Activated T-cell treated with anti-CD3 and anti-CD28 coated beads, Interleukin-2, amount 50 U/mL, for 48 hours (primary cell): ENCODE measurements around the gene MMP13.
"Not testable (repeated sequence)": the region's sequence is repeated elsewhere in the genome, so short reads cannot be mapped to it uniquely, and the experiment has no call there.

Source experiments
- DNase-seq, 2 experiments: peaks; one replicate each; pipeline ENCODE4 v3.0.0-alpha.2; 2020

The MMP13 gene

GRCh38 chr11:102955624-102956023 is at the start of gene MMP13:
Gene MMP13, minus strand, starts transcription at chr11:102955732. Its CDS starts 27 bp downstream, at chr11:102955705.
- no peak for DNase-seq

- not testable (repeated sequence) for DNase-seq
These were observed 48.7 kb upstream of the MMP13 start for GRCh38 chr11:103004234-103004633.

GRCh38 chr11:102994105-102994504 is 38.6 kb upstream of the MMP13 start:
- no peak for DNase-seq

GRCh38 chr11:102991776-102992175 is 36.2 kb upstream of the MMP13 start:
- DNase-seq = no peak

GRCh38 chr11:102990145-102990544 is 34.6 kb upstream of the MMP13 start:
- no peak for DNase-seq

- DNase-seq = no peak
These were observed 34.0 kb upstream of the MMP13 start for GRCh38 chr11:102989379-102990047.

GRCh38 chr11:102986815-102987214 is 31.3 kb upstream of the MMP13 start:
- DNase-seq = no peak

- DNase-seq = no peak
These were observed 30.3 kb upstream of the MMP13 start for GRCh38 chr11:102985850-102986249.

GRCh38 chr11:102983486-102983885 is 28.0 kb upstream of the MMP13 start:
- DNase-seq = no peak

GRCh38 chr11:102981324-102981910 is 25.9 kb upstream of the MMP13 start:
- no peak for DNase-seq

- DNase-seq = no peak
These were observed 19.2 kb upstream of the MMP13 start for GRCh38 chr11:102974552-102975280.

GRCh38 chr11:102973698-102974097 is 18.2 kb upstream of the MMP13 start:
- DNase-seq = not testable (repeated sequence)

GRCh38 chr11:102972853-102973252 is 17.3 kb upstream of the MMP13 start:
- DNase-seq = no peak

GRCh38 chr11:102971766-102972165 is 16.2 kb upstream of the MMP13 start:
- DNase-seq = no peak

- DNase-seq = no peak
These were observed 12.0 kb upstream of the MMP13 start for GRCh38 chr11:102967497-102967896.

- no peak for DNase-seq
These were observed 10.5 kb upstream of the MMP13 start for GRCh38 chr11:102966011-102966410.

GRCh38 chr11:102964867-102965266 is 9.3 kb upstream of the MMP13 start:
- DNase-seq = no peak

- DNase-seq = no peak
These were observed 2.4 kb upstream of the MMP13 start for GRCh38 chr11:102957953-102958352.

GRCh38 chr11:102950622-102951081 is 4.9 kb downstream of the MMP13 start:
- no peak for DNase-seq

- DNase-seq = no peak
These were observed 9.3 kb downstream of the MMP13 start for GRCh38 chr11:102946237-102946636.

- DNase-seq = peak; percentile 25 to 33
These were observed 14.6 kb downstream of the MMP13 start for GRCh38 chr11:102940714-102941588.

- no peak for DNase-seq
These were observed 18.5 kb downstream of the MMP13 start for GRCh38 chr11:102936864-102937509.
